Nephron (organoid): ENCODE data around the gene CRCP.
A peak's percentile ranks its signal among the peaks of the same experiment; 100 is the strongest.

Experiments used
- H3K27ac Mint-ChIP-seq, 3 experiments: 2 replicates each; pipeline ENCODE4 v1.8.0; 2020; ENCODE audit warnings: mixed read lengths in 3 of 3, mild to moderate bottlenecking in 2 of 3, moderate library complexity in 1 of 3
- H3K27me3 Mint-ChIP-seq: 2 replicates; pipeline ENCODE4 v1.8.0; 2021; ENCODE audit warnings: low read depth, mild to moderate bottlenecking, moderate library complexity, mixed read lengths
- H3K36me3 Mint-ChIP-seq: 2 replicates; pipeline ENCODE4 v1.8.0; 2020; ENCODE audit warnings: low read depth, mixed read lengths
- H3K4me1 Mint-ChIP-seq: 2 replicates; pipeline ENCODE4 v1.8.0; 2020; ENCODE audit warnings: mixed read lengths
- H3K4me3 Mint-ChIP-seq, 3 experiments: 2 replicates each; pipeline ENCODE4 v1.8.0; 2020; ENCODE audit warnings: mild to moderate bottlenecking in 3 of 3, mixed read lengths in 3 of 3, moderate library complexity in 2 of 3
- H3K9me3 Mint-ChIP-seq: 2 replicates; pipeline ENCODE4 v1.8.0; 2020; ENCODE audit warnings: mixed read lengths
- CTCF ChIP-seq, 3 experiments: fragments of 200-600 bp; sonication (generic); IDR thresholded peaks; one replicate each; pipeline ENCODE4 v1.5.0; 2021; ENCODE audit warnings: antibody characterized with exemption in 3 of 3; ENCODE audit not compliant: unreplicated experiment in 3 of 3

The CRCP gene

GRCh38 chr7:66076462-66077329 lies 38.0 kb upstream of the CRCP start:
- Mint-ChIP-seq H3K27me3 (peaks cover 4% of the 10 kb centered on the region), H3K4me3 (peak overlapping the region; percentile 89 to 93 (median 91)), H3K4me1 (peaks cover 9% of the 10 kb centered on the region), H3K27ac (no peak overlapping the region), H3K9me3 (no peaks in the 10 kb centered on the region), H3K36me3 (no peaks in the 10 kb centered on the region)
- TF ChIP-seq CTCF (IDR thresholded peaks at IDR 0.05; ENCODE audit: unreplicated experiment in 3 of 3) = no peak

- Mint-ChIP-seq H3K27ac (no peak overlapping the region), H3K27me3 (peaks cover 4% of the 10 kb centered on the region), H3K4me1 (peaks cover 9% of the 10 kb centered on the region), H3K4me3 (peak overlapping the region; percentile 73 to 86 (median 79)), H3K9me3 (no peaks in the 10 kb centered on the region), H3K36me3 (no peaks in the 10 kb centered on the region)
- TF ChIP-seq CTCF (IDR thresholded peaks at IDR 0.05; ENCODE audit: unreplicated experiment in 3 of 3) = no peak
These were observed 36.6 kb upstream of the CRCP start for GRCh38 chr7:66078067-66078466.

- Mint-ChIP-seq H3K4me3 (no peak overlapping the region), H3K4me1 (peaks cover 4% of the 10 kb centered on the region), H3K27ac (no peak overlapping the region), H3K9me3 (no peaks in the 10 kb centered on the region), H3K27me3 (no peaks in the 10 kb centered on the region), H3K36me3 (peaks cover 4% of the 10 kb centered on the region)
- no peak for TF ChIP-seq CTCF (IDR thresholded peaks at IDR 0.05; ENCODE audit: unreplicated experiment in 3 of 3)
These were observed 32.6 kb upstream of the CRCP start for GRCh38 chr7:66082083-66082482.

GRCh38 chr7:66082886-66083415 lies 31.7 kb upstream of the CRCP start:
- Mint-ChIP-seq H3K4me3 (no peak overlapping the region), H3K9me3 (no peaks in the 10 kb centered on the region), H3K36me3 (peaks cover 4% of the 10 kb centered on the region), H3K4me1 (no peaks in the 10 kb centered on the region), H3K27ac (no peak overlapping the region), H3K27me3 (no peaks in the 10 kb centered on the region)
- TF ChIP-seq CTCF (IDR thresholded peaks at IDR 0.05; ENCODE audit: unreplicated experiment in 3 of 3) = no peak

- no peaks in the 10 kb centered on the region for H3K4me1 Mint-ChIP-seq
- H3K27me3 Mint-ChIP-seq = no peaks in the 10 kb centered on the region
- no peak overlapping the region for H3K27ac Mint-ChIP-seq
- H3K9me3 Mint-ChIP-seq = no peaks in the 10 kb centered on the region
- H3K4me3 Mint-ChIP-seq = no peak overlapping the region
- H3K36me3 Mint-ChIP-seq = peaks cover 4% of the 10 kb centered on the region
- no peak for TF ChIP-seq CTCF (IDR thresholded peaks at IDR 0.05; ENCODE audit: unreplicated experiment in 3 of 3)
These were observed 31.0 kb upstream of the CRCP start for GRCh38 chr7:66083677-66084076.
